Tibial artery (tissue), 4 donors: Measurements from ENCODE around the gene TMEM273.

Experiments used
- DNase-seq, 2 donors: peaks; one replicate each; pipeline ENCODE4 v3.0.0-alpha.2; 2019
- H3K27ac ChIP-seq, 2 donors: fragments of 200-600 bp; sonication (generic) in 1 of 2; 1 replicate in 1 of 2; 2 replicates in 1 of 2; pipeline ENCODE4 v1.5.1; 2018 to 2019; ENCODE audit warnings: mild to moderate bottlenecking in 1 of 2
- H3K27me3 ChIP-seq, 2 donors: fragments of 200-600 bp; sonication (generic) in 1 of 2; one replicate each; pipeline versions ENCODE4 v1.5.1 to v1.6.0; 2016 to 2019
- H3K36me3 ChIP-seq, 3 donors: fragments of 200-600 bp; sonication (generic) in 2 of 3; one replicate each; pipeline ENCODE4 v1.5.1; 2016 to 2019; ENCODE audit warnings: mild to moderate bottlenecking in 2 of 3
- H3K4me1 ChIP-seq, 4 donors: fragments of 200-600 bp; sonication (generic) in 2 of 4; 1 replicate in 3 of 4; 2 replicates in 1 of 4; pipeline ENCODE4 v1.5.1; 2016 to 2019
- H3K4me3 ChIP-seq, 2 donors: fragments of 200-600 bp; sonication (generic) in 1 of 2; 1 replicate in 1 of 2; 2 replicates in 1 of 2; pipeline ENCODE4 v1.5.1; 2018 to 2019; ENCODE audit warnings: mild to moderate bottlenecking in 2 of 2
- H3K9me3 ChIP-seq, 3 donors: fragments of 200-600 bp; sonication (generic) in 1 of 3; one replicate each; pipeline ENCODE4 v1.5.1; 2016 to 2019
- intact Hi-C: fragments of 100-400 bp; cut with DNase I; formaldehyde crosslinking; loops from one replicate; pipeline ENCODE4 v1.15.0; 2023; ENCODE audit warnings: low total_unique reads
- TF ChIP-seq, protein P1 (sequence below), 2 experiments: fragments of 200-600 bp in 1 of 2; fragments of 450-650 bp in 1 of 2; IDR thresholded peaks; one replicate each; pipeline ENCODE4 v1.5.1; 2017 to 2019; ENCODE audit warnings: antibody characterized with exemption in 2 of 2, mild to moderate bottlenecking in 1 of 2, moderate library complexity in 1 of 2

The TMEM273 gene

DNA sequence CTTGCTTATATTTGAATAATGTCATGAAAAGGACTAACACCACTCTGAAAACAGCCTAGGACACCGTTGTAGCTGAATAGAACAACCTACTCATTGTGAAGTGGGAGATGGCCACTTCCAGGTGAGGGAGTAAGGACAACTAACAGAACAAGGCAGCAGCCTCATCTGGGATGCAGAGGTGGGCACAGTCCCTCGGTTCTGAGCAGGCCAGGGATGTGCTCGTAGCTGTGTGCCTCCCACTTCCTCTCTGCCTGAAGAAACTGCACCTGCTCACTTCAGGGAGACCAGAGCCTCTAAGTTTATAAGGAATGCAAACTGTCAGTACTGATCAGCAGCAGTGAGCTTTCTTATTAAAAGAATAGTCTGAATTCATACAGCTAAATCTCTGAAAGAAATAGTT, 75.3 kb downstream of the TMEM273 start:
- Histone ChIP-seq H3K27me3 (no peaks in the 10 kb centered on the region), H3K4me1 (peaks cover 0 to 74% (median 53%) of the 10 kb centered on the region in 4 donors), H3K9me3 (no peaks in the 10 kb centered on the region), H3K27ac (peak overlapping the region; percentile 88 to 90), H3K4me3 (no peak overlapping the region), H3K36me3 (no peaks in the 10 kb centered on the region)
- DNase-seq: no peak
- intact Hi-C loops: no loop called here
- TF ChIP-seq, protein P1, sequence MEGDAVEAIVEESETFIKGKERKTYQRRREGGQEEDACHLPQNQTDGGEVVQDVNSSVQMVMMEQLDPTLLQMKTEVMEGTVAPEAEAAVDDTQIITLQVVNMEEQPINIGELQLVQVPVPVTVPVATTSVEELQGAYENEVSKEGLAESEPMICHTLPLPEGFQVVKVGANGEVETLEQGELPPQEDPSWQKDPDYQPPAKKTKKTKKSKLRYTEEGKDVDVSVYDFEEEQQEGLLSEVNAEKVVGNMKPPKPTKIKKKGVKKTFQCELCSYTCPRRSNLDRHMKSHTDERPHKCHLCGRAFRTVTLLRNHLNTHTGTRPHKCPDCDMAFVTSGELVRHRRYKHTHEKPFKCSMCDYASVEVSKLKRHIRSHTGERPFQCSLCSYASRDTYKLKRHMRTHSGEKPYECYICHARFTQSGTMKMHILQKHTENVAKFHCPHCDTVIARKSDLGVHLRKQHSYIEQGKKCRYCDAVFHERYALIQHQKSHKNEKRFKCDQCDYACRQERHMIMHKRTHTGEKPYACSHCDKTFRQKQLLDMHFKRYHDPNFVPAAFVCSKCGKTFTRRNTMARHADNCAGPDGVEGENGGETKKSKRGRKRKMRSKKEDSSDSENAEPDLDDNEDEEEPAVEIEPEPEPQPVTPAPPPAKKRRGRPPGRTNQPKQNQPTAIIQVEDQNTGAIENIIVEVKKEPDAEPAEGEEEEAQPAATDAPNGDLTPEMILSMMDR (IDR thresholded peaks at IDR 0.05): no peak

GRCh38 chr10:49112098-49112497, 76.1 kb downstream of the TMEM273 start:
- TF ChIP-seq, protein P1 (IDR thresholded peaks at IDR 0.05): no peak
- peaks cover 5 to 82% (median 60%) of the 10 kb centered on the region in 4 donors for H3K4me1 ChIP-seq
- DNase-seq: no peak
- H3K9me3 ChIP-seq: no peaks in the 10 kb centered on the region
- no peaks in the 10 kb centered on the region for H3K36me3 ChIP-seq
- intact Hi-C loops: no loop called here
- no peak overlapping the region for H3K4me3 ChIP-seq
- H3K27ac ChIP-seq: peak overlapping the region in 1 of 2 donors; percentile 78
- no peaks in the 10 kb centered on the region for H3K27me3 ChIP-seq

- Histone ChIP-seq H3K27me3 (no peaks in the 10 kb centered on the region), H3K36me3 (no peaks in the 10 kb centered on the region), H3K27ac (peak overlapping the region; percentile 40 to 78), H3K4me3 (no peak overlapping the region), H3K9me3 (no peaks in the 10 kb centered on the region), H3K4me1 (peaks cover 5 to 90% (median 68%) of the 10 kb centered on the region in 4 donors)
- TF ChIP-seq, protein P1 (IDR thresholded peaks at IDR 0.05): no peak
- DNase-seq: no peak
- intact Hi-C loops: loop anchor here (2.0 kb wide), 1 partner anchor 23 kb away; no protein-coding TSS in a partner anchor
Measured at GRCh38 chr10:49111320-49111698, 76.9 kb downstream of the TMEM273 start.

- Histone ChIP-seq H3K9me3 (no peaks in the 10 kb centered on the region), H3K27me3 (no peaks in the 10 kb centered on the region), H3K4me1 (peaks cover 5 to 93% (median 70%) of the 10 kb centered on the region in 4 donors), H3K27ac (peak overlapping the region; percentile 40 to 78), H3K4me3 (no peak overlapping the region), H3K36me3 (no peaks in the 10 kb centered on the region)
- intact Hi-C loops: loop anchor here (2.0 kb wide), 1 partner anchor 22 kb away; no protein-coding TSS in a partner anchor
- TF ChIP-seq, protein P1 (IDR thresholded peaks at IDR 0.05): no peak
- no peak for DNase-seq
Measured at GRCh38 chr10:49110684-49111319, 77.4 kb downstream of the TMEM273 start.

- intact Hi-C loops: loop anchor here (2.0 kb wide), 1 partner anchor 21 kb away; no protein-coding TSS in a partner anchor
Measured at GRCh38 chr10:49109669-49110340, 78.4 kb downstream of the TMEM273 start.

More at GRCh38 chr10:49109669-49110340, 78.4 kb downstream of the TMEM273 start:
- no peaks in the 10 kb centered on the region for H3K36me3 ChIP-seq
- peak overlapping the region; percentile 40 to 78 for H3K27ac ChIP-seq
- peak; percentile 34 to 79 for DNase-seq
- no peaks in the 10 kb centered on the region for H3K27me3 ChIP-seq
- peaks cover 5 to 100% (median 75%) of the 10 kb centered on the region in 4 donors for H3K4me1 ChIP-seq
- H3K4me3 ChIP-seq: peak overlapping the region; percentile 1 to 4
- H3K9me3 ChIP-seq: no peaks in the 10 kb centered on the region
- TF ChIP-seq, protein P1 (IDR thresholded peaks at IDR 0.05): no peak
